GM19043 (cell line): Measurements from ENCODE around the gene SV2B.

Experiments used
- ATAC-seq: cut with Tn5 transposase; IDR thresholded peaks from one replicate; pipeline ENCODE4 v1.9.1; 2021; ENCODE audit warnings: low read depth; ENCODE audit not compliant: unreplicated experiment

Gene SV2B

DNA sequence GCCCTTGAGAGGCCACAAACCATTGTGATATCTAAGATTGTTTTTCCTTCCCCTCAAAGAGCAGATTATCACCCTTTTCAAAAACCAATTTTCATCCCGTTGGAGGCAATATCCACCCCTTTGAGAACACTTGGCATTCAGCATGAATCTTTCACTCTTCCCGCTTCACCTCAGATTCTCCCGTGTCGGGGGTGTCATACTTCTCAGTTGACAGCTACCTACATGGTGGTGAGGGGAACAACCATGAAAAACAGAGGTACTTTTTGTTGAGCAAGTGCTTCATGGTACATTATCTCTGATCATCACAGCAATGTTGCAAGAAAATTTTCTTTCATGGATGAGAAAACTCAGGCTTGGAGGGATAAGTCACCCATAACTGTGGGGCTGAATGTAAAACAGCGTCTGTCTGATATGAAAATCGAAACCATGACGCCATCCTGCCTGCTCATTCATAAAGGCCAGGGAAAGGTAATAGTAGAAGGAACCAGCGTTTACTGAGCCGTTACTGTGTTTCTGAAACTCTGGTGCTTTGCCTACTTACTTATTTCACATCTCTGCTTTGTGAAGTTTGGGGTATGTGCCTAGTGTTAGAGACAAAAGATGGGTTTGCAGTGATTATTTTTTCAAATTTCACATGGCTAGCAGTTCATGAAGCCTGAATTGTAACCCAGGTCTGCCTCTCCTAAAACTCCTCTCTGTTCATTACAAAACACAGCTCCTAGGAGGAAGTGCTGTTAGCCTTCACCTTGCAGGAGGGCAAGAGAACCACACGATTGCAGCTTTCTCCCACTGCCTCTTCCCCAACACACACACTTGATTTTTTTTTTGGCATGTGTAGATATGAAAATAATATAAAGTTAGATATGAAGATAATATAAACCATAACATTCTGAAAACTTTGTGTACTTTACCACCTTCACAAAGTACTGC lies 35.4 kb downstream of the SV2B start:
- ATAC-seq, result peak; percentile 84

DNA sequence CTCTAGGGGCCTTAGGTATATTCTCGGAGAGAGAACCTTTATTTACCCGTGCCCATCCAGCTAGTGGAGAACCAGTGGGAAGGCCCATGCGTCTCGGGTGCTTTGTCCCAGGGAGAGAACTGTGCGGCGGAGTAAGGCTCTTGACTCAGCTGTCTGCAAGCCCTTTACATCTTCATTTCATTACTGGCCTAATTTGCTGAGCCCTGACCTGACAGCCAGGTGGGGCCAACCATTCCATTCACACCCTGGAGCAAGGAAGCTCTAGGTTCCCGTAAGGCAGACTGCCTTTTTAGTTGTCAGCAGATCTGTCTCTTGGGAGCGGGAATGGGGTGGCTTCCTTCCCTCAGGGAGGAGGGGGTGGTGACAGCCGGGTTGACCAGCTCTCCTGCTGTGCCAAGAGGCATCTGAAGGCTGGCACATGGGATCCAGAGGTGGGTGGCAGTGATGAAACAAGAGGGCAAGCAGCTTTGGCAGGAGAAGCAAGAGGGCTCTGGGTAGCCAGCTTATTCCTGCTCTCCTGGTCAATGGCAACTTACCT lies 36.4 kb downstream of the SV2B start:
- no peak for ATAC-seq

DNA sequence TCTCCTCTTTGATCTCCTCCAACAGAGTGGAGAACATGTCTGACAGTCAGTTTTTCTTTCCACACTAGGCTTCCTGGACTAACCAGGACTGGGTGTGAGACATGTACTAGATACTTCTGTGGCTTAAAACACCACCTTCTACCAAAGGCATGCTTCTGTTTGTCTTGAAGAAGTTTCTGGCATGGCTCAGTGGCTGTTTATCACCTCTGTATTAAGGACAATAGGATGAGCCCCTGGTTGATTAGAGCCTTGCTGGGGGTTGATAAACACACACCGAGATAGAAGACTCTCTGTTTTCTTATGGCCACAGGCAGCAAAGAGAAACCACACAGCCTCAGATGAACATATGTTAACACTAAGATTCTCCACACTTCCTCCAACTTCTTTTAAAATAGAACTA lies 40.5 kb downstream of the SV2B start:
- no peak for ATAC-seq

GRCh38 chr15:91141097-91141496 lies 41.0 kb downstream of the SV2B start:
- no peak for ATAC-seq

DNA sequence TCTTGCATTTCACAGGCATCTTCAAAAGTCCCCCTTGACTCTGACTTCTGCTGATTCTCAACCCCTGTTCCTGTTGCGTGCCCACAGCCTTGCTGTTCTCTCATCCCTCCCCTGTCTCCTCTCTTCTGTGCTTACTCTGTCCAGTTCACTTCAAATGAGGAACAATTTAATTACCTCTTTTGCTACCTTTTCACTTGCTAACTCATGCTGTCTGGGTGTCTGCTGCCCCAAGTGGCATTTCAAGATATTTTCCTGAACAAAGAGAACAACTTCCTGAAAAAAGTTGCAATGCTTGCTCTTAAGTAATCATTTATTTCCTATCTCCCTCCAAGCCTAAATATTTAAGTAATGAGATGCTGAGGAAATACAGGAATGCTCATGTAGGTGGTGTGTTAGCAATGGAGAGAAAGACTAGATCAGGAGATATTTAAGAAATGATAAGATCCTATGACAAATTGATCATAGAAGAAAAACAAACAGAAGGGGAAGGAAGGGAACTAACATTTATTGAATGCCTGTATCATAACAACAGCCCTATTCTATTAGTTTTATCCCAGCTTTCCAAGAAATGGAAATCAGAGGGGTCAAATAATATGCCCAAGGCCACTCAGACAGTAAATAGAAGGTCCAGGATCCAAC lies 42.2 kb downstream of the SV2B start:
- ATAC-seq, result no peak

DNA sequence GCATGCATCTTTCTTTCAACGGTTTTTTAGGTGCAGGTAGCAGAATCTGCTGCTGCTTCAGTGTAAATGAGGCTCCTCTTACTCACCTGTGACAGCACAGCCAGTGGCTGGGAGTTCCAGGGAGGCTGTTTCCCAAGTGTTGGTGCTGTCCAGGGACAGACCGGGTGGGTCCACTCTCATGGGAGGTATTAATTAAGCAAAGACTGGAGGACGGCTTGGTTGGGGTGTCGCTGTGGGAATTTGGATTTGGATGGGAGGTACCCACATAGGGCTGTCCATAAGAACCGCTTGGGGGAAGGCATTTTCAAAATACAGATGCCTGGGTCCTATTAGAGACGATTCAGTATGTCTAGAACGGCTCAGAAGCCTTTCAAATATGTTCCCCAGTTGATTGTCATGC lies 42.9 kb downstream of the SV2B start:
- ATAC-seq, result no peak

DNA sequence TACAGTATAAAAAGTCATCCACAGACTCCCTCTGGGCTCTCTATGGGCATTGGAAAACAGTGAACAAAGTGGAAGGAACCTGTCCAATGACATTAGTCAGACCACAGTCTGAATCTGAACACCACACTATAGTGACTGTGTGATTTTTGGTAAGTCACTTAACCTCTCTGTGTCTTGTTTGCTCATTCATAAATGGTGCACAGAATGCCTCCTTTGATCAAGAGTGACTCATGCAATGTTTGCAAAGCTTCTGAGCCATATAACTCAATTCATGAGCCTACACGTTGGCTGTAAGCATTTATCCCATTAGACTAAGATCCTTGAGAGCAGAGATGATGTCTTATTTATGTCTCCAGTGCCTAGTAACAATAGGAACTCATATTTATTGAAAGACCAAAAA lies 46.7 kb downstream of the SV2B start:
- ATAC-seq, result no peak

- ATAC-seq, result no peak
Observed at GRCh38 chr15:91148243-91148642, 48.2 kb downstream of the SV2B start.

- no peak for ATAC-seq
Observed at GRCh38 chr15:91150502-91151160, 50.6 kb downstream of the SV2B start.

GRCh38 chr15:91151781-91152563 lies 51.9 kb downstream of the SV2B start:
- no peak for ATAC-seq

- no peak for ATAC-seq
Observed at GRCh38 chr15:91152896-91153581, 53.0 kb downstream of the SV2B start.

DNA sequence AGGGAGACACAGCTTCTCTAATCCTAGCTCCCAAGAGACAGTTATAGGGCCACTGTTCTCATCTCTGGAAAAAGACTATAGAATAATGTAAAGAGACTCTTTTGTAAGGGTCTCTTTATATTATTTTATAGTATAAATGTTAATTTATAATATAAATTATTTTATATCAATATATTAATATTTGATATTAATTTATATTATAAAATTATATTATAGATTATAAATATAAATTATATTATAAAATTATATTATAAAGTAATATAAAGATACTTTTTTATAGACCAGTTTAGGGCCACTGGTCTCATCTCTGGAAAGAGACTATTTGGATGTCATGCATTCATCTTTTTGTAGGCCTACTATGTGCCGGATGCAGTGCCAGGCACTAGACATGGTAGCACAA lies 53.9 kb downstream of the SV2B start:
- no peak for ATAC-seq

DNA sequence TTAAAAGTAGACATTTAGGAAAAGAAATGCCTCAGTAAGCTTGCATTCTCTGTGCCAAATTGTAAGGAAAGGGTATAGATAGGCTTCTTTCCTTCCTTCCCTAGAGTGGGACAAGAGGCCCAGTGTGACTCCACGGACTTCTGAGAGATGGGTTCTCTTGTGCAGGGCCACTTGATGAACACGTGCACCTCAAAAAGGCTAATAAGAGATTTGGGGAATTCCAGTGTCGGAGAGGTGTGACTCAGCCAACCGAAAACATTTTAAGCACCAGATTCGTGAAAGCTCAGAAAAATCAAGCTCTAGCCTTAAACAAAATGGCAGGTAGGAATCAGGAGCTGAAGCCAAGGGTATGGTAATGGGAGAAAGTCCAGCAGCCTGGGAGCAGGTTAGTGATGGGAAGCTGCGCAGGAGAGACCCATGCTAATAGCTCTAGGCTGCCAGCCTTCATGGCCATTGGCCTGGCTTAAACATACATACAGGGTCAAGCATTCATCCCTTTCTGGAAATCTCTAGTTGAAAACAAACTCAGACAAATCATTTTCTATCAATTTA lies 56.2 kb downstream of the SV2B start:
- no peak for ATAC-seq

DNA sequence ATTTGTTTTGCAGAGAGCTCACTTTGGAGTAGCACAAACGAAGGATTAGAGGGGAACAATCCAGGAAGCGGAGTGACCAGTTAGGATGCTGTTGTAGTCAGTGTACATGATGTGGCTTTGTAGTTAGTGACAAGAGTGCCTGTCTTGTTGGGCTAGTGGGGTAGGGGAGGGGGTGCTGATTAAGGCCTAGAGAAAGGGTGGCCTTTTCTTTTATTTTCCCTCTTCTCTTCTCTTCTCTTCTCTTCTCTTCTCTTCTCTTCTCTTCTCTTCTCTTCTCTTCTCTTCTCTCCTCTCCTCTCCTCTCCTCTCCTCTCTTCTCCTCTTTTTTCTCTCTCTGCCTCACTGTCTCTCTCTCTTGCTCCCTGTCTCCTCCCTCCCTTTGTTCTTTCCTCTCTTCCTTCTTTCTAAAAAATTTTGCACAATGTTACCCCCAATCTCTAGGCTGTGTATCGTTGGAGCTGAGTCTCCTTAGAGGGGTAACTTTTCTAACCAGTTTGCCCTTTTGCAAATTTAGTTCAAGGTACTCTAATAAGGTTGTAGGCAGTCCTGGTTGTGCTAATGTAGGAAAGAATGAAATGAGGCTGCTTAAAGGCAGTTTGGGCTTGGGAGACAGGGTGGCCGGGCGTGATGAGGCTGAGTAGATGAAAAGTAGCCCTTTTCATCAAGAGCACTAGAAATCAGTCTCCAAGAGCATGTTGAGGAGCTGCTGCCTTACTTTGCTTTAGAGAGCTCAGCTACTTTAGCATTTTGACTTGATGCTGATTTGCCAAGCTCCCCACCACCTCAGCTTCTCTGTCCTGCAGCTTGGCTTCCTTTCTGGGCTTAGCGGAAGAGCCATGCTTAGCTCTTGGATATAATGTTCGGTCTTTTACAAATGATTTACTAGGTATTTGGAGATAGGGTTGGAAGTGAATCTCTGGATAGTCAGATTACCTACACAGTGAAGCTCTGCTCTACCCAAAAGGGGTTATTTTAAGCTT lies 58.6 kb downstream of the SV2B start:
- no peak for ATAC-seq

DNA sequence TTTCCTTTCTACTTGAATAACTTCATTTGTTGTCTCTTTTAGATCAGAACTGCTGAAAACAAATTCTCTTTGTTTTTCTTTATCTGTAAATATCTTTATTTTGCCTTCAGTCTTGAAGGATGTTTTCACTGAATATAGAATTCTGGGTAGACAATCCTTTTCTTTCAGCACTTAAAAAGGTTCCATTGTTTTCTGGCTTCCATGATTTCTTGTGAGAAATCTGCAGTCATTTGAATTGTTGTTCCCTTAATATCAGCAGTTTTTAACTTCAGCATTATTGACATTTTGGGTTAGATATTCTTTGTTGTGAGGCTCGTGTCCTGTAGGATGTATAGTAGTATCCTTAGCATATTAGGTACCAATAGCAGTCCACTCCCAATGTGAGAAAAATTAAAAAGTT lies 65.8 kb downstream of the SV2B start:
- ATAC-seq, result no peak

DNA sequence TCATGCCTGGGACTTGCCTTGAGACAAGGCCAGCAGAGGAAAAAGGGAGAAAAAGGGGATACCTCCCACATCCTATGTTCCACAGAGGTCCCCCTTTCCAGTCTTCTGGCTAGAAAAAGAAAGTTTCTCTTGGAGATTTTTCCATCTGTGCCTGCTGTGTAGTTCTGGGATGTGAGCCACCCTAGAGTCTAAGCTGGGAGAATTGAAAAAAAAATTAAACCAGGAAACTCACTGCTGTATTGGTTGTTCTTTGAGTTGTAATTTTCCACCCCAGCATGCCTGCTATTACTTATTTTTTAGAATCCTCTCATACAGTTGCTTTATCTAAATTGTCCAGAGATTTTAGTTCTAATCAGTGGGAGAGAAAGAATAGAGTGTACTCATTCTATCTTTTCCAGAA lies 68.4 kb downstream of the SV2B start:
- ATAC-seq, result no peak

- no peak for ATAC-seq
Observed at GRCh38 chr15:91171334-91171733, 71.3 kb downstream of the SV2B start.

GRCh38 chr15:91182101-91182500 lies 82.0 kb downstream of the SV2B start:
- no peak for ATAC-seq
